Mesodermal cell (in vitro differentiated cells): ENCODE results near the gene SEMA6A.

ENCODE experiments used
- H3K27ac ChIP-seq: 2 replicates; pipeline ENCODE4 v1.7.0; 2013; ENCODE audit warnings: mild to moderate bottlenecking, low read depth, low read length, moderate library complexity; ENCODE audit not compliant: severe bottlenecking
- H3K36me3 ChIP-seq: 2 replicates; pipeline ENCODE4 v1.7.1; 2013; ENCODE audit warnings: mild to moderate bottlenecking, low read length, moderate library complexity; ENCODE audit not compliant: control insufficient read depth, insufficient read depth
- H3K4me1 ChIP-seq: one replicate; pipeline ENCODE4 v1.7.1; 2013; ENCODE audit warnings: mild to moderate bottlenecking, low read length; ENCODE audit not compliant: insufficient read depth, control insufficient read depth, poor library complexity, severe bottlenecking
- H3K4me3 ChIP-seq: 2 replicates; pipeline ENCODE4 v1.7.0; 2013; ENCODE audit warnings: low read length, control low read depth, mild to moderate bottlenecking; ENCODE audit not compliant: insufficient read depth, poor library complexity, severe bottlenecking; ENCODE audit errors: extremely low read depth
- H3K9me3 ChIP-seq: 2 replicates; pipeline ENCODE4 v1.7.1; 2013; ENCODE audit warnings: mild to moderate bottlenecking, low read length, moderate library complexity; ENCODE audit not compliant: control insufficient read depth
- WGBS, 2 experiments: methylation state at CpG; one replicate each; pipeline ENCODE4 v1.1.5; 2013; ENCODE audit warnings: missing lambda C conversion rate in 2 of 2; ENCODE audit not compliant: insufficient coverage in 2 of 2; 5-methylcytosine and 5-hydroxymethylcytosine counted together

Gene SEMA6A

DNA sequence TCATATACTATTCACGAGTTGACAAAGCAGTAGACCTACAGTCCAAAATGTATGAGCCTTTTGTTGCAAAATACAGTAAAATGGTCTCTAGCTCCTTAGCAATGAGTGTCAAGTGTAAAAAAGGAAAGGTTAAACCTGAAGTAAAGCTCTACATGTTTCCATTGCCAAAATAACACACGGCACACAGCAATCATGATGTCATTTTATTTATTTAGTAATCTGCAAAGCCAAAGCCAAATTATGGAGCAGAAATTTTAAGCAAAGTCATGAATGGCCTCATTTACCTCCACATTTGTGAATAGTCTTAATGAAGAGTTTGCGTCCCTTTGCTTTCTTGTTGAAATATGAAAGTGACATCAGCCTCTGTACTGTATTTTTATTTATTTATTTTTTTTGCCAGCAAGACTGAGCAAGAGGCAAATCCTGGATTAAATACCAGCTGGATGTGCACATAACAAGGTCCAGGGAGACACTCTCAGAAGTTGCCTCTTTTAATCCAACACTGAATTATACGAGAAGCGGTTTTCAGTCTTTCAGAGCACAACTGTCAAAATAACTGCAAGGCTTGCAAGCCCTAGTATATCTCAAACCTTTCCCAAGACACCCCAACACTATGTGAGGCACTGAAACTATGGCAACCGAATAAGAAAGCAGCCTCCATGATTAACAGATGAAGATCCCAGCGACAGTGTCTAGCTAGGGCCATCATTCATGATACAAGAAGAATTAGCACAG is 9.7 kb downstream of the SEMA6A start:
- WGBS, 2 experiments = 55 to 60% methylated on average over 4 of the region's 7 CpGs
- H3K4me1 ChIP-seq = peaks cover 42% of the 10 kb centered on the region
- H3K9me3 ChIP-seq = no peaks in the 10 kb centered on the region
- H3K27ac ChIP-seq = peak overlapping the region; percentile 13
- peaks cover 5% of the 10 kb centered on the region for H3K36me3 ChIP-seq
- H3K4me3 ChIP-seq = no peak overlapping the region

DNA sequence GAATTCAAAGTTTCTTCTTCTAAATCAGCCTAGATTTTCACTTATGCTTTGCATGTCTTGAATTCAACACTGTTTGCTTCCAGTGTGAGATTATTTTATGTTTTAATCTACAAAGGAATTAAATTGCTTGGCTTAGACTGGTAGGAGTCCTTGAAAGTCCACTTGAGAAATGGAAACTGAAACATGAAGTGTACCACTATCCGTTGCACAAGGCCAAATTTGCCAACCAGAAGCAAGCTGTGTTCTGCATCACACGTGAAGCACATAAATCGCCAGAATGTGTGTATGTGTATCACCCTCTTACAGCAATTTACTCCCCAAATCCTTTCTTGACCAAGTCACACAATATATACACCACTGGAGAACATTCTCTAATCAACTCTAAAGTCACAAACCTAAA is 10.3 kb downstream of the SEMA6A start:
- peaks cover 5% of the 10 kb centered on the region for H3K36me3 ChIP-seq
- peaks cover 48% of the 10 kb centered on the region for H3K4me1 ChIP-seq
- H3K4me3 ChIP-seq = no peak overlapping the region
- WGBS, 2 experiments = 78% methylated on average over 3 of the region's 3 CpGs; no CpG with 5 or more reads in 1 of the 2 experiments
- no peaks in the 10 kb centered on the region for H3K9me3 ChIP-seq
- H3K27ac ChIP-seq = no peak overlapping the region

DNA sequence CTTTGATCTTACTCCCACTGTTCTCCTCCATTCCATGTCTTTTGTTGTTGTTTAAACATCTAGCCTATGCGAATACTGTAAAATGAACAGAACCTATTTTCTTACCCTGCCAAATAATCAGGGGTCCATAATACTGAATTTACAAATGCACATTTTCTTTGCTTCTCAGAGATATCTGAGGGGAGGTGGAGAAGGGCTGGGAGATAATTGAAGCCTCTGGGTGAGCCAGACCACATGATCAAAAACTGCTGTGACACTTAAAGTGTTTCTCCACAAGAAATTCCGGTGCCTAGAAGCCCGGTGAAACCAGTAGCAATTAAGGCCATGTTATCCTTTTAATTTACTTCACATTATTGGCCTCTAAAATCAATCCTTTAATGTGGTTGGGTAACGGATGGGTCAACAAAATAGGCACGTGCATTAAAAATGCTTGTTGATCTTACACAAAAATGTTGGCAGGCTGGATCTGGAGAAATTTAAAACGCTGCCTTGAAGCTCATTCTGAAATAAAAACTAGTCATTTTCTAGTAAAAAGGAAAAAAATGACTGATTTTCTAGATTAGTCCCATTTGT is 10.8 kb downstream of the SEMA6A start:
- WGBS, 2 experiments = 52 to 69% methylated on average over 3 of the region's 6 CpGs
- Histone ChIP-seq H3K9me3 (no peaks in the 10 kb centered on the region), H3K36me3 (peaks cover 5% of the 10 kb centered on the region), H3K27ac (no peak overlapping the region), H3K4me1 (peaks cover 53% of the 10 kb centered on the region), H3K4me3 (no peak overlapping the region)

DNA sequence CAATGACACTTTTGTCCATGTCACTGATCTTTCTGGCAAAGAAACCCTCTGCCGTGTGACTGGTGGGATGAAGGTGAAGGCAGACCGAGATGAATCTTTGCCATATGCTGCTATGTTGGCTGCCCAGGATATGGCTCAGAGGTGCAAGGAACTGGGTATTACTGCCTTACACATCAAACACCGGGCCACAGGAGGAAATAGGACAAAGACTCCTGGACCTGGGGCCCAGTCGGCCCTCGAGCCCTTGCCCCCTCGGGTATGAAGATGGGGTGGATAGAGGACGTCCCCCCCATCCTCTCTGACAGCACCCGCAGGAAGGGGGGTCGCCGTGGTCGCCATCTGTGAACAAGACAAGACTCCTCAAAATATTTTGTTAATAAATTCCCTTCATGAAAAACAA is 12.0 kb downstream of the SEMA6A start:
- H3K36me3 ChIP-seq = peaks cover 5% of the 10 kb centered on the region
- WGBS, 2 experiments = 83 to 100% methylated on average over 1 to 3 of the region's 11 CpGs
- H3K4me1 ChIP-seq = peaks cover 53% of the 10 kb centered on the region
- no peak overlapping the region for H3K4me3 ChIP-seq
- H3K27ac ChIP-seq = no peak overlapping the region
- H3K9me3 ChIP-seq = no peaks in the 10 kb centered on the region

DNA sequence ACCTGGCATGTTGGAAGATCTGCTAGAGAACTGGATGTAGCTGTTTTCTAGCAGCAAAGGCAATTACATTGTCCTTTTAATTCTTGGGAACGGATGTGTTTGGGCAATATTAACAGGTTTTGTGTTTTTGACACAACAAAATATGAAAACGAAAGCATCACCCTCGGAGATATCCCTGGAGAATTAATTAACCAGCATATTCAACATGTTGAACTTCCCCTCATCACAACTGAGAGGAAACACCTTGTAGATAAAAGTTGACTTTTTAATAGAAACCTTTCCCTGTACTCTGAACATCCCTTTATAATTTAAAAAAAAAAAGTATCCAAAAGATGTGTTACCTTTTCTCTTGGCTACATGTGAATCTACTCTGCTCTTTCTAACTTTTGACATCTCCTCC is 13.0 kb downstream of the SEMA6A start:
- Histone ChIP-seq H3K27ac (no peak overlapping the region), H3K9me3 (no peaks in the 10 kb centered on the region), H3K36me3 (peaks cover 5% of the 10 kb centered on the region), H3K4me3 (no peak overlapping the region), H3K4me1 (peaks cover 45% of the 10 kb centered on the region)
- 78% methylated on average over 3 of the region's 3 CpGs; no CpG with 5 or more reads in 1 of the 2 experiments for WGBS, 2 experiments

DNA sequence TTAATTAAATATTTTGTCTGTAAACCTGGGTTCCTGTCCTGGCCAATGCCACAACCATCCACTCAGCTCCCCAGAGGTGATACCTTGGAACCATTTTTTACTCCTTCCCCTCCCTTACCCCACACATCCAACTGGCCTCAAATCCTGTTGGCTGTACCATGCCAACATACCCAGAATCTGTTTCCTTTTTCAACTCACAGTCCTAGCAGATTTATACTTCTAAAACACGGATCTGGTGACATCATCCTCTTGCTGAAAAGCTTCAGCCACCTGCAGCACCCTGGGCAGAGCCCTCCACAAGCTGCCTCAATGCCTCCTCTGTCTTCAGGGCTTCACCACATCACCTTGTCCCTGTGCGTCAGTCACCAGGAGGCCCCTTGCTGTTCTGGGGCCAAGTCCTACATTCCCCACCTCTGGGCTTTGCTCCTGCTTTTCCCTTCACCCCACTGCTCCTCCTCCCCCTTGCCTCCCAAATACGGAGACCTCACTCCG is 14.9 kb downstream of the SEMA6A start:
- Histone ChIP-seq H3K9me3 (no peaks in the 10 kb centered on the region), H3K4me3 (no peak overlapping the region), H3K4me1 (peaks cover 28% of the 10 kb centered on the region), H3K36me3 (peaks cover 5% of the 10 kb centered on the region), H3K27ac (no peak overlapping the region)
- 23 to 55% methylated on average over 4 of the region's 4 CpGs for WGBS, 2 experiments

DNA sequence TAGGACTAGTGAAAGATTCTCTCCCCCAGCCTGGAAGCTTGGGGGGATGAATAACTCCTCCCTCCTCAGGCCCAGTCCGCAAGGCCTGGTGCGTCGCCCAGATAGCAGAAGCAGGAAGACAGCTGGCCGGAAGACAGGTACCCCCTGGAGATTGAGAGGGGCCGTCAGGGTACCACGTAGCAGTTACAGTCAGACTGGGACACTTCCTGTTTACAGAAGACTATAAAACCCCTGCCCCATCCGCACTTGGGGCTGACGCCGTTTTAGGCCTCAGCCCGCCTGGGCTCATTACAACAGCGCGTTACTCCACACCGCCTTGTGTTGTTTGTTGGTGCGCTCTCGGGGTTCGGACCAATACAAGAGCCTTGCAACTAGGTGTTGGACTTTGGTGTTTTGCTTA is 15.4 kb downstream of the SEMA6A start:
- no peak overlapping the region for H3K4me3 ChIP-seq
- no peaks in the 10 kb centered on the region for H3K9me3 ChIP-seq
- peaks cover 5% of the 10 kb centered on the region for H3K36me3 ChIP-seq
- WGBS, 2 experiments = 47 to 57% methylated on average over 8 to 12 of the region's 16 CpGs
- H3K4me1 ChIP-seq = peaks cover 23% of the 10 kb centered on the region
- H3K27ac ChIP-seq = no peak overlapping the region

DNA sequence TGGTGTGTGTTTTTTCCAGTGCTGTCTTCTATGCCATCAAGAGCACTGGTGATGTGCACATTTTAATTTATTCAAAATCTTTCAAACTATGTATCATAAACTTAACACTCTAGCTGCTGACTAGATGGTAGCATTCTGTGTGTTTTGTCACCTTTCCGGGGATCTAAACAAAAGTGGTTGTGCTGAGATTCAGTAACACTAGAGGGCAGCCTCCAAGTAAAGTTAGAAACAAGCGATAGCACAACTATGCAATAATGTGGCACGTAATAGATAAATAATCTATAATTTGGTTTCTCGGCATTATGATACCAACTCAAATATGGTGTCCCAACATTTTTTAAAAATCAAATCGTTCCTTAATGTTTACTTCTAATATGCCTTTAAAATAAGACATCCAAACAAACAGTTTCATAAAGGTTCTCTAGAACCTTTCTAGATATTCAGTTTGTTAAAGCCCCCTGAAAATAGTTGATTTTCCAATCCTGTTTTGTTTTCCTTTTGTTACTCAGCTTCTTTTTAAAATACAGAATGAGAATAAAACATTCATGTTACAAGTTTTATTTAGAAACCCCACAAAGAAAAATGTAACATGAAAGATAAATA is 16.9 kb downstream of the SEMA6A start:
- Histone ChIP-seq H3K4me3 (no peak overlapping the region), H3K36me3 (no peaks in the 10 kb centered on the region), H3K4me1 (peaks cover 13% of the 10 kb centered on the region), H3K9me3 (no peaks in the 10 kb centered on the region), H3K27ac (no peak overlapping the region)
- WGBS, 2 experiments = 13 to 54% methylated on average over 1 to 3 of the region's 5 CpGs

DNA sequence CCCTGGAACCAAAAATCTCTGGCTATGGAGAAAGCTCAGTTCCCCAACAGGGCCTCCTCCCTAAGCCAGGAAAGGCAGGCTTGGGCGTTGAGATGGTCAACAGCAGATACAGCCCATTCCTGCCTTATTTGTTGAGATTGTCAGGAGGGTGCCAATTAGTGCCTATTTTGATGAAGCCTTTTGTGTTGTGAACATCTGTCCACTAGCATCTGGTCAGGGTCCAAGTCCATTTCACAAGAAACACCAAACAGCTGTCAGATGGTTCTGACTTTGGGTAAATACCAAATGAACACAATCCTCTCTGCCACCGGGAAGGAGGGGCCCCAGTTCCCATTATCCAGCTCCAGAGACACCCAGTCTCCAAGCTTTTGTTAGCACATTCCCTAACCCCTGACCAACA is 19.9 kb downstream of the SEMA6A start:
- H3K27ac ChIP-seq = no peak overlapping the region
- peaks cover 9% of the 10 kb centered on the region for H3K4me1 ChIP-seq
- 60% methylated on average over 1 of the region's 2 CpGs; no CpG with 5 or more reads in 1 of the 2 experiments for WGBS, 2 experiments

DNA sequence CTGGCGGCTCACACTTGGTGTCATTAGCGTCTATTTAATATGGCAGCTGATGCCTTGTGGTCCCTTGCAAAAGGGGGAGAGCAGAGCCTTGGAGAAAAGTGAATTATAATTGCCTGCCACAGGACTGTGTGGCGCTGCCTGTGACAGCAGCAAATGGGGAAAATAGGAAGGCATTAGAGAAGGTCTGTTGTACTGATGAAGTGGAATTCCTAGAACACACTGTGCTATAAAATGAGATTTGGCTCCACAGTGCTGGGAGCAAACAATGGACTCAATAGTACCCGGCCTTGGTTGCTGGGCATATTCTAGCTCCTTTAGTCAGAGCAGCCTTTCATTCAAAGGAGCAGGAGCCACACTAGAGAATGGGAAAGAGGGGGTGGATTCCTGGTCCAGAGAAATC is 21.3 kb downstream of the SEMA6A start:
- no peak overlapping the region for H3K27ac ChIP-seq
- H3K4me3 ChIP-seq = no peak overlapping the region
- H3K9me3 ChIP-seq = no peaks in the 10 kb centered on the region
- H3K36me3 ChIP-seq = peaks cover 5% of the 10 kb centered on the region
- 52 to 70% methylated on average over 2 of the region's 4 CpGs for WGBS, 2 experiments
- no peaks in the 10 kb centered on the region for H3K4me1 ChIP-seq

More for the DNA sequence above, 19.9 kb downstream of the SEMA6A start:
- Histone ChIP-seq H3K36me3 (no peaks in the 10 kb centered on the region), H3K9me3 (no peaks in the 10 kb centered on the region), H3K4me3 (no peak overlapping the region)

DNA sequence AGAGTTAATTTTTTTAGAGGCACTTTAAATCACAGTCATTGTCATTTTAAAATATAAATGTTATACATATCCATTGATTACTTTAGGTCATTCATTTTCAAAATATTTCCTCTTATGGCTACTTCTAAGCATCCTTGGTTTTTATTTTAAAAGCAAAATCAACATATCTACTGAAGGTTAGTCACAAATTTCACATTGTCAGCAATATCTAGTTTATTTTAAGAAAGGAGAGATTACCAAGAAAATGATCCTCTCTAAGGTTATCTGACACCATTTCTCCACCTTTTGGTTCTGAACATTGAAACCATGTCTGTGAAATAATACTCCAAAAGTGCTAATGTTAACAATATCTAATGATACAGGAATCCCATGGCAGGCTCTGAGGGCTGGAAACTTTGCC is 24.5 kb downstream of the SEMA6A start:
- Histone ChIP-seq H3K4me1 (no peaks in the 10 kb centered on the region), H3K9me3 (peaks cover 18% of the 10 kb centered on the region)

More for the DNA sequence above, 24.5 kb downstream of the SEMA6A start:
- H3K4me3 ChIP-seq = no peak overlapping the region
- no peak overlapping the region for H3K27ac ChIP-seq
- peaks cover 25% of the 10 kb centered on the region for H3K36me3 ChIP-seq
